GM18909 (cell line): ENCODE measurements around the gene UPK3B.
A peak's percentile ranks its signal among the peaks of the same experiment; 100 is the strongest.
"Not testable (repeated sequence)": the region's sequence is repeated elsewhere in the genome, so short reads cannot be mapped to it uniquely, and the experiment has no call there.

Experiments used
- ATAC-seq: cut with Tn5 transposase; IDR thresholded peaks from one replicate; pipeline ENCODE4 v1.9.1; 2021; ENCODE audit warnings: mild to moderate bottlenecking; ENCODE audit not compliant: unreplicated experiment, poor library complexity

The UPK3B gene

GRCh38 chr7:76509931-76510877 lies at the start of gene UPK3B:
TSS of gene UPK3B (plus strand) at chr7:76510552. CDS start at chr7:76510653, 101 bp downstream.
- ATAC-seq: no peak

GRCh38 chr7:76460767-76461166 lies 49.6 kb upstream of the UPK3B start:
- not testable (repeated sequence) for ATAC-seq

- peak; percentile 97 for ATAC-seq
Measured at GRCh38 chr7:76461464-76462101, 48.8 kb upstream of the UPK3B start, which contains the start of gene DTX2. TSS of gene DTX2 (plus strand) at chr7:76461709. CDS start at chr7:76480510, 18,801 bp downstream.

GRCh38 chr7:76462271-76462882 lies 48.0 kb upstream of the UPK3B start:
- peak; percentile 31 for ATAC-seq

GRCh38 chr7:76464959-76465358 lies 45.4 kb upstream of the UPK3B start:
- ATAC-seq: not testable (repeated sequence)

GRCh38 chr7:76465950-76466349 lies 44.4 kb upstream of the UPK3B start:
- not testable (repeated sequence) for ATAC-seq

GRCh38 chr7:76467743-76468404 lies 42.5 kb upstream of the UPK3B start:
- ATAC-seq: not testable (repeated sequence)

- ATAC-seq: not testable (repeated sequence)
Measured at GRCh38 chr7:76471556-76472221, 38.7 kb upstream of the UPK3B start.

GRCh38 chr7:76473097-76473496 lies 37.3 kb upstream of the UPK3B start:
- not testable (repeated sequence) for ATAC-seq

GRCh38 chr7:76476280-76476679 lies 34.1 kb upstream of the UPK3B start:
- not testable (repeated sequence) for ATAC-seq

GRCh38 chr7:76476742-76477474 lies 33.4 kb upstream of the UPK3B start:
- not testable (repeated sequence) for ATAC-seq

GRCh38 chr7:76479628-76480027 lies 30.7 kb upstream of the UPK3B start:
- ATAC-seq: not testable (repeated sequence)

GRCh38 chr7:76480403-76481253 lies 29.7 kb upstream of the UPK3B start:
- not testable (repeated sequence) for ATAC-seq

- not testable (repeated sequence) for ATAC-seq
Measured at GRCh38 chr7:76482660-76483059, 27.7 kb upstream of the UPK3B start.

- not testable (repeated sequence) for ATAC-seq
Measured at GRCh38 chr7:76483081-76483480, 27.3 kb upstream of the UPK3B start.

GRCh38 chr7:76484456-76484855 lies 25.9 kb upstream of the UPK3B start:
- not testable (repeated sequence) for ATAC-seq

GRCh38 chr7:76485822-76486610 lies 24.3 kb upstream of the UPK3B start:
- ATAC-seq: peak; percentile 20
